ENCODE measurements around the gene MYADM.
A peak's percentile ranks its signal among the peaks of the same experiment; 100 is the strongest.
"Not testable (repeated sequence)": the region's sequence is repeated elsewhere in the genome, so short reads cannot be mapped to it uniquely, and the experiment has no call there.

MYADM gene

DNA sequence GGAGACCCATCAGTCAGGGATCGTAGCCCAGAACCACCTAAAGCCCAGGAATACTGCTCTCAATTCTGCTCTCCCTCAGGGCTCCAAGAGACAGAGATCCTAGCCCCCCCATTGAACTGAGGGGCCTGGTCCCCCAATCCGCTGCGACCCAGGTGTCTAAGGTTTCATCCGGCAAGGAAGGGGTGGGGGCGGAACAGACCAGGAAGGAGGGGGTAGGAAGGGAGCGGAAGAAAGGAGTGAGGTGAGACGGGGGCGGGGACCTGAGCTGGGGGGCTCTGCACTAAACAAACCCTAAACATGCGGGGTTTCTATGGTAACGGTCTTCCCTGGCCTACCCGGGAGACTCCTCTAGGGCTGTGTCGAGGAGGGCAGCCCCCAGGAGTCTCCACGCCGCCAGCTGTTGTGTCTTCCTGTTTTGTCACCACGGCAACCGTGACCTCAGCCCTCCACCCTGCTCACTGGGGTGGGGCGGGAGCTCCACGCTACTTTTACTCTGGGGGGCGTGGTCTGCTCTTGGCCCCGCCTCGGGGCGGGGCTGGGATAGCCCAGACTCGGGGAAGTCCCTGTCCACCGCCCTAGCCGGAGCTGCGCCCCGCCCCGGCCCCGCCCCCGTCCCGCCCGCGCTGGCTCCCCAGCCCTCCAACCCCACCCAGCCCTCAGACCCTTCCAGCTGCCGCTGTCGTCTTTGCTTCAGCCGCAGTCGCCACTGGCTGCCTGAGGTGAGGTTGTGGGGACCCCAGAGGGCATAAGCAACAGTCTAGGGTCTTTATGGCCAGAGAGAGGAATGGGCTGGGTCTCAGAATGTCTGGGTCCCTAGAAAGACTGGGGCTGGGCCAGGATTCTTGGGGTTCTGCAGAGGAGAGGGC lies at the start of gene MYADM:
TSS of gene MYADM (plus strand) at position 659 of the 866 bp plus-strand sequence. CDS start 5,647 bp downstream, outside the sequence.
- DNase-seq, result peak in 1 of 3 experiments; percentile 12

GRCh38 chr19:53818756-53819155 lies 48.9 kb upstream of the MYADM start:
- no peak for DNase-seq

GRCh38 chr19:53819861-53820260 lies 47.8 kb upstream of the MYADM start:
- no peak for DNase-seq

DNA sequence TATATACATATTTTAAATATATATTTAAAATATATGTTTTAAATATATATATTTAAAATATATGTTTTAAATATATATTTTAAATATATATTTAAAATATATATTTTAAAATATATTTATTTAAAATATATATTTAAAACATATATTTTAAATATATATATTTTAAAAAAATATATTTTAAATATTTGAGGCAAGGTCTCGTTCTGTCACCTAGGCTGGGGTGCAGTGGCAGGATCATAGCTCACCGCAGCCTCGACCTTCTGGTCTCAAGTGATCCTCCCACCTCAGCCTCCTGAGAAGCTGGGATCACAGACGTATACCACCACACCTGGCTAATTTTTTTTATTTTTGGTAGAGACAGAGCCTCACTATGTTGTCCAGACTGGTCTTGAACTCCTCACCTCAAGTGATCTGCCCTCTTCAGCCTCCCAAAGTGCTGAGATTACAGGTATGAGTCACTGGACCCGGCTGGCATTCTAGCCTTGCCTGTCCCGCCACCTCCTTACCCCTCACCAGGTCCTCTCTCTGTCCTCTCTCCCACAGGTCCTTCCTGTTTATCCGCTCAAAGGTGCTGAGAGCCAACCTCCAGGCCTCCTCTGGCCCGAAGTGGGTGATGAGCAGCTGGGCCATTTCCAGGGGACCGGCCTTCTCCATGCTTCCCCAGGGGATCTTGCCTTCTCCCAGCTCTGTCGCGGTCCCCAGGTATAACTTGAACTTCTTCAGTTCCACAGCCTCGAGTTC lies 44.1 kb upstream of the MYADM start:
- DNase-seq, result no peak

GRCh38 chr19:53824134-53824611 lies 43.5 kb upstream of the MYADM start, which contains the start of gene NLRP12:
NLRP12 (minus strand) TSS chr19:53824314; CDS start chr19:53824174, 140 bp downstream.
- no peak for DNase-seq

DNA sequence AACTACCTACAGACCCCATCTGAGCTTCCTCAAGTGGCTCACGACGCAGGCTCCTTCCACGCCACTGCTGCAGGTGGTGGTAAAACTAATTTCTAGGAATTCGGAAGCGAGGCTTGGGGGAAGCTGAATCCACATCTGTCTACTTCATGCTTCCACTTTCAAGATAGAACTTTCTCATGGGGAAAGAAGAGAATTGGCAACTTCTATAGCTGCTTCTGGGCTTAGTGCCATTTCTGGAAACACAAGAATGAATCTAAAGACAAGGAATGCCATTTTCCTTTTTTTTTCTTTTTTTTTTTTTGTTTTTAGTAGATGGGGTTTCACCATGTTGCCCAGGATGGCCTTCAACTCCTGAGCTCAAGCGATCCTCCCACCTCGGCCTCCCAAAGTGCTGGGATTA lies 40.8 kb upstream of the MYADM start:
- no peak for DNase-seq

DNA sequence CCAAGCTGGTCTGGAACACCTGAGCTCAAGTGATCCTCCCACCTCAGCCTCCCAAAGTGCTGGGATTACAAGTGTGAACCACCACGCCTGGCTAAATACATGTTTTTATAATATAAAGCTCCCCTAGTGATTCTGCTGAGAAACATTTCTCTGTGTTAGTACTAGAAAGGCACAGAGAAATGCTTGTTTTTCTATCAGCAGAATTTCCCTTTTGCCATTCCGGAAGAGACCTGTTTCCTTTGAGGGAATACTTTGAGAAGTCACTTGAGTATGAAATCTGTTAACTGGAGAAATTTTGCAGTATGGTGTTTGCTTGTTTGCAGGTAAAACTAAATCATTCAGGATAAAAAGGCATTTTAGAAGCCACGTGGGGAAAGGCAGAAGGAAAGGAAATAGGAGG lies 39.2 kb upstream of the MYADM start:
- DNase-seq, result no peak

DNA sequence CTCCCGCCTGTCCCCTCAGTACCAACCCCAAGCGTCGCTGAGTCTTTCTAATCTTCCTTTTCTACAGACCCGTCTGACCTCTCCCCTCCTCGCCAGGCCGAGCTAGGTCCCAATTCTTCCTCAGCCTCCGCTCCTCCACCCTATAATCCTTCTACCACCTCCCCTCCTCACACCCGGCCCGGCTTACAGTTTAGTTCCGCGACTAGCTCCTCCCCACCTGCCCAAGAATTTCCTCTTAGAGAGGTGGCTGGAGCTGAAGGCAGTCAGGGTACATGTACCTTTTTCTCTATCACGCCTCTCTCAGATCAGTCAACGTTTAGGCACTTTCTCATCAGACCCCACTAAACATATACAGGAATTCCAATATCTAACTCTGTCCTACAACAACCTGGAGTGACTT lies 34.8 kb upstream of the MYADM start:
- not testable (repeated sequence) for DNase-seq

DNA sequence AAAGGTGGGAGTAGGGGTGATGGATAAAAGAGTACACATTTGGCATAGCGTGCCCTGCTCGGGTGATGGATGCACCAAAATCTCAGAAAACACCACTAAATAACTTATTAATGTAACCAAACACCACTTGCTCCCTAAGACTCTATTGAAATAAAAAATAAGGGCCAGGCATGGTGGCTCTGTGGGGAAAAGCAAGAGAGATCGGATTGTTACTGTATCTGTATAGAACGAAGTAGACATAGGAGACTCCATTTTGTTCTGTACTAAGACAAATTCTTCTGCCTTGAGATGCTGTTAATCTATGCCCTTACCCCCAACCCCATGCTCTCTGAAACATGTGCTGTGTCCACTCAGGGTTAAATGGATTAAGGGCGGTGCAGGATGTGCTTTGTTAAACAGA lies 29.2 kb upstream of the MYADM start:
- not testable (repeated sequence) for DNase-seq

GRCh38 chr19:53840241-53840640 lies 27.4 kb upstream of the MYADM start:
- DNase-seq, result not testable (repeated sequence)

GRCh38 chr19:53840914-53841313 lies 26.8 kb upstream of the MYADM start:
- DNase-seq, result not testable (repeated sequence)

DNA sequence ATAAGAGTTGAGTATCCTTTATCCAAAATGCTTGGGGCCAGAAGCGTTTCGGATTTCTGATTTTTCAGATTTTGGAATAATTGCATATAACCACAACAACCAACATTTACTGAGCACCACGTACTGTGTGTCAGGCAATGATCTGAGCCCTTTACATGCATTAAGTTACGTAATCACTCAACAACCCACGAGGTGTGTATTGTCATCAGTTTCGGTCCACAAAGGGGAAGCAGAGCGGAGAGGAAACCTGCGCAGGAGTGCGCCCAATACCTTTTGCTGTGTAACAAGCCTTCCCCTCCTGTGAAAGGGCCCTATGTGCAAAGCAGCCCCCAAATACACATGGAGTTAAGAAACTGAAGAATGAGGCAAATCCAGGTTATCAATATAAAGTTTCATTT lies 22.8 kb upstream of the MYADM start:
- no peak for DNase-seq

DNA sequence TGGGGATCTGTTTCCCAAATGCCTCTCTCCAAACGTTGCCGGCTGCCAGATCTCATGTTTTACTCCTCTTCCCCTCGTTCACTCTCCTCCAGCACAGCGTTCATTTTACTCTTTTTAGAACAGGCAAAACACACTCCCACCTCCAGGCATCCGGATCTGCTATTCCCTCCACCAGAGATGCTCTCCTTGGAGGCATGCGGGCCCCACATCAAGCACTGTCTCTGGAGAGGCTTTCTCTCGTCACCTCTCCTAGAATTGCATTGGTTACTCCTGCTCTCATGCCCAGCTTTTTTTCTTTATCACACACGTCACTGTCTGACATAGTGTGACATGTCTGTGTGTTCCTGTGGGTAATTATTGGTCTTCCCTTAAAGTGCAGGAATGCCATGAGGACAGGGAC lies 20.1 kb upstream of the MYADM start:
- DNase-seq, result no peak

- DNase-seq, result no peak
Measured at GRCh38 chr19:53849237-53849676, 18.4 kb upstream of the MYADM start.

DNA sequence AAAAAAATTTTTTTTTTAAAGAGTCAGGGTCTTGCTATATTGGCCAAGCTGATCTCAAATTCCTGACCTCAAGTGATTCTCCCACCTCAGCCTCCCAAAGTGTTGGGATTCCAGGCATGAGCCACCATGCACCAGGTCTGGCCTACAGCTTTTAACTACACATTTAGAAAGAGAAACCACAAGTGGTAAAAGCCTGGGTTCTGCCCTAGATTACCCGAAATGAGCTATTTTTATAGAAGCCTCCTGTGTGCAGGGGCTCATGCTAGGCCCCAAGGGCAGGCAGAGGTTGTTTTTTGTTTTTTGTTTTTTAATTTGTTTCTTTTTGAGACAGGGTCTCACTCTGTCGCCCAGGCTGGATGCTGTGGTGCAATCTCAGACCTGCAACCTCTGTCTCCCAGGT lies 14.0 kb upstream of the MYADM start:
- DNase-seq, result no peak

DNA sequence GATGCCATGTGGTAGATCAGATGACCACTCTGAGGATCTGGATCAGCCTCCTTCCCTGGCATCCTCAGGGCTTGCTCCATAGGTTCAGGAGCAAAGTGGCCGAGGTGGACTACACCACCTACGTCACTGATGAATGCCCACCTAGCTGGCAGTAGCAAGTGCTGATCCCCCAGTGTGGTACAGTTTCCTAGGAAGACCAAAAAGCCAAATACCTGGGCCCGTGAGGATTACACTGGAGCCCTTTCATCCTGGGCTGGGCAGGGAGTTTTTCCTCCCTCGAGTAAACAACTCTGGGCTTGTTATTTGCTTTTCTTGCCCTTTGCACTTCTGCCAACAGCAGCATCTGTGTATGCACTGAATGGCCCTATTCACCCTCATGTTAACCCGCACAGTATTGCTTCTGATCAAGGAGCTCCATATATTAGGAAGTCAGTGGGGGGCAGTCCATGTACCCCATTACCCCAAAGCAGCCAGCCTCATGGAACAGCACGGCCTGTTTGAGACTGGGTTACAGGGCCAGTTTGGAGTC lies 3.3 kb upstream of the MYADM start:
- DNase-seq, result no peak

GRCh38 chr19:53865523-53865917 lies 2.2 kb upstream of the MYADM start:
- no peak for DNase-seq

DNA sequence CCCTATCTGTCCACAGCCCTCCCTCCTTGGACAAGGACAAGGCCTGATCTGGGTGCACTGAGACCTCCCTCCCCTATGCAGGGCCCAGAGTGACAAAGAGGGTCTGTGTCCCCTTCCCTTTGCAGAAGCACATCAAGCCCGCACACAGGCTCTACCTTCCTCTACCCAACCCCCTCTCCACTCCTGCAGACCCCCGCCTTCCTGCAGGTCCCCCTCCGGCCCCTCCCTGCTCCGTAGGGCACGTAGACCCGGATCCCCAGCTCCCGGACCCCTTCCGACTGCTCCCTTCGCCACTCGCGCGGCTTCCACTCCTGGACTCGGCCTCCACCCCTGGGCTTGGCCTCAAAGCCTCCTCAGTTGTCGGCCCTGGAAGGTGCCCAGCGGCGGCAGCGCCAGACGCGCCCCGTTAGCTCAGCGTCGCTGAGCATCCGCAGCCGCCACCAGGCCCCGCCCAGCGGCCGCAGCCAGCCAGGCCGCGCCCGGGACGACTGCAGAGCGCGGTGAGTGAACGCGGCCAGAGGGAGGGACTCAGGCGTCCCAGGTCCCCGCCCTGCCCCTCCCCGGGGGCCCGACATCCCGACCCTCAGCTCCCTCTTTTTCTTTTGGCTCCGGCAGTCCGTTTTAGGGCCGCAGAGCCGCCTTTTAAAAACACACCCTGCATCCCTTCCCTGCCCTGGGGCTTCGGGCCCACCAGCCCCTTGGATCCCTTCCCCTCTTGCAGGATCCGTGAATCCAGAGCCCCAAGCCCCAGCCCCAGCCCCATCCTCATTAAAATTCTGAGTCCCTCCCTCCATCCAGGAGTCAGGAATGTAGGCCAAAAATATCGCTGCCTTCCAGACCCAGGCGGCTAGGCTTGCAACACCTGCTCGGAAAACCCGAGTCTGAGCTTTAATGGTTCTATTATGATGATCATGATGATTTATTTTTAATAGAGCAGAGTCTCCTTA lies 1.5 kb upstream of the MYADM start:
- DNase-seq, result no peak

GRCh38 chr19:53866865-53867224 lies 838 bp upstream of the MYADM start:
- DNase-seq, result no peak

GRCh38 chr19:53868091-53868891 lies 608 bp downstream of the MYADM start:
- no peak for DNase-seq

Data from NCI-H1417 (cell line).